Measurements from ENCODE around the gene IGFBP5.

The IGFBP5 gene

GRCh38 chr2:216645636-216645950, 49.8 kb downstream of the IGFBP5 start:
- DNase-seq (ENCODE audit: low spot score) (no peak), FAIRE-seq (no peak)

GRCh38 chr2:216644842-216645635, 50.3 kb downstream of the IGFBP5 start:
- FAIRE-seq (no peak), DNase-seq (ENCODE audit: low spot score) (no peak)

- DNase-seq (ENCODE audit: low spot score), result no peak
- FAIRE-seq, result no peak
Measured at GRCh38 chr2:216643986-216644659, 51.2 kb downstream of the IGFBP5 start.

GRCh38 chr2:216637472-216637871, 57.9 kb downstream of the IGFBP5 start:
- FAIRE-seq (no peak), DNase-seq (ENCODE audit: low spot score) (no peak)

- peak; percentile 23 for DNase-seq (ENCODE audit: low spot score)
Measured at GRCh38 chr2:216636551-216637450, 58.5 kb downstream of the IGFBP5 start.

GRCh38 chr2:216635701-216636550, 59.4 kb downstream of the IGFBP5 start:
- DNase-seq (ENCODE audit: low spot score) (no peak), FAIRE-seq (no peak)

More at GRCh38 chr2:216636551-216637450, 58.5 kb downstream of the IGFBP5 start:
- no peak for FAIRE-seq

GRCh38 chr2:216635171-216635570, 60.2 kb downstream of the IGFBP5 start:
- no peak for DNase-seq (ENCODE audit: low spot score)
- FAIRE-seq, result no peak

- no peak for FAIRE-seq
- no peak for DNase-seq (ENCODE audit: low spot score)
Measured at GRCh38 chr2:216634370-216635148, 60.8 kb downstream of the IGFBP5 start.

- no peak for DNase-seq (ENCODE audit: low spot score)
Measured at GRCh38 chr2:216633616-216634369, 61.6 kb downstream of the IGFBP5 start.

GRCh38 chr2:216632952-216633615, 62.3 kb downstream of the IGFBP5 start, which contains the start of gene IGFBP2:
TSS of gene IGFBP2 (plus strand) at chr2:216633420. CDS start at chr2:216633524, 104 bp downstream.
- DNase-seq (ENCODE audit: low spot score) (no peak), FAIRE-seq (no peak)

More at GRCh38 chr2:216633616-216634369, 61.6 kb downstream of the IGFBP5 start:
- no peak for FAIRE-seq

- DNase-seq (ENCODE audit: low spot score) (no peak), FAIRE-seq (no peak)
Measured at GRCh38 chr2:216632346-216632951, 62.9 kb downstream of the IGFBP5 start.

GRCh38 chr2:216629784-216630183, 65.6 kb downstream of the IGFBP5 start:
- FAIRE-seq (no peak), DNase-seq (ENCODE audit: low spot score) (no peak)

GRCh38 chr2:216626875-216627245, 68.5 kb downstream of the IGFBP5 start:
- DNase-seq (ENCODE audit: low spot score) (no peak), FAIRE-seq (no peak)

- DNase-seq (ENCODE audit: low spot score) (no peak), FAIRE-seq (no peak)
Measured at GRCh38 chr2:216626168-216626874, 69.0 kb downstream of the IGFBP5 start.

- FAIRE-seq (no peak), DNase-seq (ENCODE audit: low spot score) (no peak)
Measured at GRCh38 chr2:216624251-216624650, 71.1 kb downstream of the IGFBP5 start.

GRCh38 chr2:216622526-216622925, 72.8 kb downstream of the IGFBP5 start:
- no peak for FAIRE-seq
- DNase-seq (ENCODE audit: low spot score), result no peak
